Peyer's patch (tissue), 4 donors: ENCODE measurements around the gene IKZF2. TPM values are rescaled to one million over a fixed set of nuclear protein-coding genes. Genes with fewer than 3 reads are reported as not detected.

ENCODE experiments used
- DNase-seq, 3 donors: peaks; one replicate each; pipeline ENCODE4 v3.0.0-alpha.2; 2017 to 2019
- H3K27ac ChIP-seq, 4 donors: fragments of 200-600 bp; sonication (generic); one replicate each; pipeline ENCODE4 v1.5.1; 2016 to 2019
- H3K27me3 ChIP-seq, 2 donors: fragments of 200-600 bp; sonication (generic); one replicate each; pipeline ENCODE4 v1.5.1; 2019
- H3K36me3 ChIP-seq, 3 donors: fragments of 200-600 bp; sonication (generic); one replicate each; pipeline ENCODE4 v1.5.1; 2016 to 2019
- H3K4me1 ChIP-seq, 4 donors: fragments of 200-600 bp; sonication (generic); one replicate each; pipeline ENCODE4 v1.5.1; 2016 to 2019
- H3K4me3 ChIP-seq, 4 donors: fragments of 200-600 bp; sonication (generic); 1 replicate in 3 of 4; 2 replicates in 1 of 4; pipeline ENCODE4 v1.5.1; 2016 to 2019; ENCODE audit warnings: mild to moderate bottlenecking in 1 of 4
- H3K9me3 ChIP-seq, 4 donors: fragments of 200-600 bp; sonication (generic); one replicate each; pipeline ENCODE4 v1.5.1; 2016 to 2019; ENCODE audit warnings: mild to moderate bottlenecking in 1 of 4
- CTCF ChIP-seq, 6 experiments: fragments of 450-650 bp in 4 of 6; fragments of 200-600 bp in 2 of 6; sonication (generic) in 1 of 6; IDR thresholded peaks; one replicate each; pipeline ENCODE4 v1.5.1; 2017 to 2019; ENCODE audit warnings: antibody characterized with exemption in 6 of 6, mild to moderate bottlenecking in 3 of 6, moderate library complexity in 1 of 6
- POLR2A ChIP-seq, 2 donors: fragments of 450-650 bp; IDR thresholded peaks; one replicate each; pipeline ENCODE4 v1.5.1; 2017; ENCODE audit warnings: antibody characterized with exemption in 2 of 2, mild to moderate bottlenecking in 2 of 2, moderate library complexity in 2 of 2
- total RNA-seq, 4 donors: library from RNA; depleted of rRNA; stranded (reverse); fragments of >200 nt; gene quantifications; one replicate each; pipeline ENCODE4 v1.1.0, GENCODE V29; 2016

The IKZF2 gene
- total RNA-seq, 4 donors from 2014 or later, result 4.2 to 8.3 (median 6.1) TPM

GRCh38 chr2:212970132-212970531 lies 181.3 kb downstream of the IKZF2 start:
- H3K4me1 ChIP-seq, result no peaks in the 10 kb centered on the region
- H3K36me3 ChIP-seq, result no peaks in the 10 kb centered on the region
- H3K27ac ChIP-seq, result no peak overlapping the region
- H3K9me3 ChIP-seq, result no peaks in the 10 kb centered on the region
- H3K4me3 ChIP-seq, result no peak overlapping the region
- H3K27me3 ChIP-seq, result no peaks in the 10 kb centered on the region
- DNase-seq, result no peak
- no peak for TF ChIP-seq POLR2A (IDR thresholded peaks at IDR 0.05)

GRCh38 chr2:212968284-212969081 lies 182.9 kb downstream of the IKZF2 start:
- H3K9me3 ChIP-seq, result no peaks in the 10 kb centered on the region
- no peaks in the 10 kb centered on the region for H3K36me3 ChIP-seq
- no peak overlapping the region for H3K4me3 ChIP-seq
- no peak for TF ChIP-seq CTCF (IDR thresholded peaks at IDR 0.05)
- TF ChIP-seq POLR2A (IDR thresholded peaks at IDR 0.05), result no peak
- DNase-seq, result no peak
- no peak overlapping the region for H3K27ac ChIP-seq
- H3K27me3 ChIP-seq, result no peaks in the 10 kb centered on the region
- no peaks in the 10 kb centered on the region for H3K4me1 ChIP-seq

GRCh38 chr2:212966884-212967283 lies 184.5 kb downstream of the IKZF2 start:
- Histone ChIP-seq H3K36me3 (no peaks in the 10 kb centered on the region), H3K9me3 (no peaks in the 10 kb centered on the region), H3K27me3 (no peaks in the 10 kb centered on the region), H3K4me1 (no peaks in the 10 kb centered on the region), H3K4me3 (no peak overlapping the region), H3K27ac (no peak overlapping the region)
- no peak for DNase-seq
- TF ChIP-seq POLR2A (IDR thresholded peaks at IDR 0.05) (no peak), CTCF (IDR thresholded peaks at IDR 0.05) (no peak)

- no peak for TF ChIP-seq CTCF (IDR thresholded peaks at IDR 0.05)
- no peak for TF ChIP-seq POLR2A (IDR thresholded peaks at IDR 0.05)
- DNase-seq, result no peak
- Histone ChIP-seq H3K27me3 (no peaks in the 10 kb centered on the region), H3K9me3 (no peaks in the 10 kb centered on the region), H3K36me3 (no peaks in the 10 kb centered on the region), H3K4me3 (no peak overlapping the region), H3K27ac (no peak overlapping the region), H3K4me1 (no peaks in the 10 kb centered on the region)
Measured at GRCh38 chr2:212962691-212963090, 188.7 kb downstream of the IKZF2 start.

GRCh38 chr2:212961255-212961654 lies 190.2 kb downstream of the IKZF2 start:
- Histone ChIP-seq H3K27ac (no peak overlapping the region), H3K27me3 (no peaks in the 10 kb centered on the region), H3K4me1 (no peaks in the 10 kb centered on the region), H3K9me3 (no peaks in the 10 kb centered on the region), H3K4me3 (no peak overlapping the region), H3K36me3 (no peaks in the 10 kb centered on the region)
- no peak for DNase-seq
- no peak for TF ChIP-seq CTCF (IDR thresholded peaks at IDR 0.05)
- no peak for TF ChIP-seq POLR2A (IDR thresholded peaks at IDR 0.05)

- no peaks in the 10 kb centered on the region for H3K9me3 ChIP-seq
- H3K4me3 ChIP-seq, result no peak overlapping the region
- no peak overlapping the region for H3K27ac ChIP-seq
- no peak for DNase-seq
- no peaks in the 10 kb centered on the region for H3K4me1 ChIP-seq
- no peaks in the 10 kb centered on the region for H3K27me3 ChIP-seq
- H3K36me3 ChIP-seq, result no peaks in the 10 kb centered on the region
- TF ChIP-seq POLR2A (IDR thresholded peaks at IDR 0.05), result no peak
- TF ChIP-seq CTCF (IDR thresholded peaks at IDR 0.05), result no peak
Measured at GRCh38 chr2:212960336-212960735, 191.1 kb downstream of the IKZF2 start.
